Measurements from ENCODE around the gene C5. TPM values are rescaled to one million over a fixed set of nuclear protein-coding genes. Genes with fewer than 3 reads are reported as not detected.
"Not testable (repeated sequence)": the region's sequence is repeated elsewhere in the genome, so short reads cannot be mapped to it uniquely, and the experiment has no call there.

The C5 gene
- total RNA-seq, 2 donors from 2014 or later = 1.7 to 1.8 TPM

DNA sequence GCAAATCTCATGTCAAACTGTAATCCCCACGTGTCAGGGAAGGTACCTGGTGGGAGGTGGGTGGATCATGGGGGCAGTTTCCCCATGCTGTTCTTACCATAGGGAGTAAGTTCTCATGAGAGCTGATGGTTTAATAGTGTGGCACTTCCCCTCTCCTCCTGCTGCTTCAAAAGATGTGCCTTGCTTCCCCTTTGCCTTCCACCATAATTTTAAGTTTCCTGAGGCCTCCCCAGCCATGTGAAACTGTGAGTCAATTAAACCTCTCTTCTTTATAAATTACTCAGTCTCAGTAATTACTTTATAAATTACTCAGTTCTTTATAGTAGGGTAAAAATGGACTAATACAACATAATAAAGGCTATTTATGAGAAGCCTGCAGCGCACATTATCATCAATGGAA lies 17.6 kb upstream of the C5 start:
- Mint-ChIP-seq H3K9me3 (peaks cover 6% of the 10 kb centered on the region), H3K27me3 (no peaks in the 10 kb centered on the region), H3K4me3 (peak overlapping the region; percentile 4), H3K4me1 (peaks cover 17% of the 10 kb centered on the region), H3K27ac (peak overlapping the region; percentile 66), H3K36me3 (ENCODE audit: low read depth) (no peaks in the 10 kb centered on the region)
- ATAC-seq (replicated peaks) = peak; percentile 56

DNA sequence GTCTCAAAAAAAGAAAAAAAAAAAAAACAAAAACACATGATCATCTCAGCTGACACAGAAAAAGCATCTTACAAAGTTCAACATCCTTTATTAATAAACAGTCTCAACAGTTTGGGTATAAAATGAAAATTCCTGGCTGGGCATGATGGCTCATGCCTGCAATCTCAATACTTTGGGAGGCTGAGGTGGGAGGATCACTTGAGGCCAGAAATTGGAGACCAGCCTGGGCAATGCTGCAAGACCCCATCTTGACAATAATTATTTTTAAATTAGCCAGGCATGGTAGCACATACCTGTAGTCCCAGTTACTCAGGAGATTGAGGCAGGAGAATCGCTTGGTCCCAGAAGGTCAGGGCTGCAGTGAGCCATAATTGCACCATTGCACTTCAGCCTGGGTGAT lies 16.8 kb upstream of the C5 start:
- Mint-ChIP-seq H3K4me1 (peaks cover 17% of the 10 kb centered on the region), H3K27me3 (no peaks in the 10 kb centered on the region), H3K27ac (no peak overlapping the region), H3K36me3 (ENCODE audit: low read depth) (no peaks in the 10 kb centered on the region), H3K4me3 (no peak overlapping the region), H3K9me3 (peaks cover 6% of the 10 kb centered on the region)
- no peak for ATAC-seq (replicated peaks)

DNA sequence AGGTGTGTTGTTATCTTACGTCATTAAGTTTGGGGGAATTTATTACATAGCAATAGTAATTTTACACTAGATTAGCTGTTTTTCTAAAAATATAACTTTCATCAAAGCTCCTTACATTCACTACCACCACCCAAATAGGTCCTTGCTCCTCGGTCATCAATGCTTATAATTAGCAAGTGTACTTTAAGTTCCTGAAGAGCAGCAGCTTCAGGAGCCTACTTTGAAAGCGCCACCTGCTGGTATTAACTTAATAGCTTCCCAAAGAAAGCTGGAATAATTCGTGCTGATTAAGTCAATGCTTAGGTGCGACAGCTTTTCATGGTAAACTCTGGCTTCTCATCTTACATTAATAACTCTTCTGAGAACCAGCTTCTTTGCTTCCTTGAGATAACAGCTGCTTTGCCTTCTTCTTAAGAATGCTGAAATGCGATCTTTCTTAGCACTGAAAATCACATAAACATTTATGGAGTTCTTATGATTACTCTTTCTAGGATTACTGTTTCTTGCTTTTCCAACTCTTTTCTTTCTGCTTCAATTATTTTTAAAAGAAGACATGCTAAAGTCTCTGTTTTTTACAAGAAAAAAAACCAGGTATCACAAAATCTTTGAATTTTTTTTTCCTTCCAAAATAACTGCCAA lies 10.0 kb upstream of the C5 start:
- Mint-ChIP-seq H3K4me3 (no peak overlapping the region), H3K9me3 (no peaks in the 10 kb centered on the region), H3K4me1 (peaks cover 4% of the 10 kb centered on the region), H3K27me3 (no peaks in the 10 kb centered on the region), H3K36me3 (ENCODE audit: low read depth) (no peaks in the 10 kb centered on the region), H3K27ac (no peak overlapping the region)
- peak; percentile 53 for ATAC-seq (replicated peaks)

DNA sequence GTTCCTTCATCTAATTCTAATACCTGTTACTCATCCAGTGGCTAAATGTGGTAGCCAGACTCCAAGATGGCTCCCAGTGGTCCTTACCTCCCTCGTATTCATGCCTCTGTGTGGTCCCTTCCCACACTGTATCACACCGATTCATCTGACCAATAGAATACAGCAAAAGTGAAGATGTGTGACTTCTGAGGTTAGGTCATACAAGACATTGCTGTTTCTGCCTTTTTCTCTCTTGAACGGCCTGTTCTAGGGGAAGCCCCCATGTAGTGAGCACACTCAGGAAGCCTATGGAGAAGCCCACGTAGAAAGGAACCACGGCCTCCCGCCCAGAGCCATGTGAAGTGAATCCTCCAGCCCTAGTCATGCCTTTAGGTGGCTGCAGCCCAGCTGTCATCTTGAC lies 9.4 kb upstream of the C5 start:
- Mint-ChIP-seq H3K4me3 (no peak overlapping the region), H3K9me3 (no peaks in the 10 kb centered on the region), H3K36me3 (ENCODE audit: low read depth) (no peaks in the 10 kb centered on the region), H3K4me1 (peaks cover 4% of the 10 kb centered on the region), H3K27me3 (no peaks in the 10 kb centered on the region), H3K27ac (no peak overlapping the region)
- peak; percentile 56 for ATAC-seq (replicated peaks)

DNA sequence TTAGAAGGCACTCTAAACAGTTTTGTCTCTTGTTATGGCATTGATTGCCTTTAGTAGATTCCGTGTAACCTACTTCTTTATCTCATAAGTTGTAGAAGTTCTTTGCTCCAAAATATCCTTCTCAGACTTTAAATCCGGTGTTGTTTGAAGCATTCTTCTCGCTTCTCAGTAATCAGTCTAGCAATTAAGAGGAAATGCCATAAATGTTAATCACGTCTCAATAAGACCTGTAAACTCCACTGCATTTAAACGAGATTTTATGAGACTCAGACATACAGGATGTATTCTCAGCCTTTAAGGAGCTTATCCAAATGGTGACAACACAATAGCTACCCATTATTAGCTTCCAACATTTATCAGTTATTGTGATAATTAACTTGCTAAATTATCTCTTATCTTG lies 7.7 kb upstream of the C5 start:
- Mint-ChIP-seq H3K36me3 (ENCODE audit: low read depth) (no peaks in the 10 kb centered on the region), H3K4me3 (no peak overlapping the region)
- no peak for ATAC-seq (replicated peaks)

DNA sequence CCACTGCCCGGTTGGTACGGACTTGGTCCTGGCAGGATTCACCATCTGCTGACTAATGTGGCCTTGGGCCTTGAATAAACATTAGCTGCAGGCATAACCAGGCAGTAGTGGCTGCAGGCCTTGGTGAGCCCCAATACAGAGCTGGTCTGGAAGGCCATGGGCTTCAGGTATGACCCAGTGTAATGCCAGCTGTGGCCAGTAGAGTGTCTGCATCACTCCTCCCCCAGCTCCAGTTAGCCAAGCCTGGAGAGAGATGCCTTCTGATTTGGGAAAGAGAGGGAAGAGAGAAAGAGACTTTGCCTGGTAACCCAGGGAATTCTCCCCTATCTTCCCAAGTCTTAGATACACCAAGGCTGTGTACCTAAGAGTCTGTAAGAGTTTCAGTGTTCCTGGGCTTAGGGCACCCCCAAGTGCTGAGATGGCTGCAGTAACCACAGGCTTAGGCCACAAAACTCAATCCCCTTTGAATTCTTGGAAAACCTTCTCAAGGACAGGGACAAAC lies 5.6 kb upstream of the C5 start:
- Mint-ChIP-seq H3K4me1 (no peaks in the 10 kb centered on the region), H3K36me3 (ENCODE audit: low read depth) (no peaks in the 10 kb centered on the region), H3K27ac (no peak overlapping the region), H3K27me3 (no peaks in the 10 kb centered on the region), H3K4me3 (no peak overlapping the region), H3K9me3 (no peaks in the 10 kb centered on the region)
- ATAC-seq (replicated peaks) = no peak

More for the DNA sequence above, 7.7 kb upstream of the C5 start:
- Mint-ChIP-seq H3K27ac (no peak overlapping the region), H3K27me3 (no peaks in the 10 kb centered on the region), H3K9me3 (no peaks in the 10 kb centered on the region), H3K4me1 (peaks cover 1% of the 10 kb centered on the region)

DNA sequence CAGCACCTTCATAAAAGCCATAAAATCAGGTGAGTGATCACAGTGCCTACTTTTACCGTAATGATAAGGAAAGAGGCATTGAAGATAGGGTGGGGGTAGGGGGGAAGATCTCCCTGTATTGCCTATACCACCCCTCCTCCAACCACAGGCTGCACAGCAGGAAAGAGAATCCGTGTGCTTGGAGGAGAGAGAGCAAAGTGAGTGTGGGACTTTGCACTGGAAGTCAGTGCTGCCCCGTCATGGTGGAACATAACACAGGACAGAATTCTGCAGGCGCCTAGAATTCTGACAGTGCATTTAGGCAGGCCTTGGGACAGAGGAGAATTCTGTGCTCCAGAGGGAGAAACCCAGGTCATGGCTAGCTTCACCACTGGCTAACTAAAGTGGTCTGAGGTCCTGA lies 3.5 kb upstream of the C5 start:
- ATAC-seq (replicated peaks) = no peak
- Mint-ChIP-seq H3K4me3 (no peak overlapping the region), H3K9me3 (no peaks in the 10 kb centered on the region), H3K27me3 (no peaks in the 10 kb centered on the region), H3K27ac (no peak overlapping the region), H3K4me1 (no peaks in the 10 kb centered on the region), H3K36me3 (ENCODE audit: low read depth) (no peaks in the 10 kb centered on the region)

DNA sequence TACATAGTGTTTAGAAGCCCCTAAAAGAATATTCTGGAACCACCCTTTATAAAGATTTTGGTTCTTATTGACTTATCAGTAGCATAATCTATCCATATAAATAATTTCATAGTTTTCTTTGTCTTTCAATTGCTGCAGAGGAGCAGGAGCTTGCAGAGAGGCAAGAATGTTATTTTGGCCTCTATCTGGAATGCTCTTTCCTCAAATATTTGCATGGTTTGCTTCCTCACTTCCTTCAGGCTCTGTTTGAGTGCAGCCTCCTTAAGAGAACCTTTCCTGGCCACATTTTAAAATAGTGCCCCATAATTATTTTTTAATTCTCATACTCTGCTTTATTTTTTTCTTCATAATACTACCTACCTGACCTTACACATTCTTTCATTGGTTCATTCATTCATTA lies 1.5 kb downstream of the C5 start:
- Mint-ChIP-seq H3K4me1 (no peaks in the 10 kb centered on the region), H3K4me3 (no peak overlapping the region)

DNA sequence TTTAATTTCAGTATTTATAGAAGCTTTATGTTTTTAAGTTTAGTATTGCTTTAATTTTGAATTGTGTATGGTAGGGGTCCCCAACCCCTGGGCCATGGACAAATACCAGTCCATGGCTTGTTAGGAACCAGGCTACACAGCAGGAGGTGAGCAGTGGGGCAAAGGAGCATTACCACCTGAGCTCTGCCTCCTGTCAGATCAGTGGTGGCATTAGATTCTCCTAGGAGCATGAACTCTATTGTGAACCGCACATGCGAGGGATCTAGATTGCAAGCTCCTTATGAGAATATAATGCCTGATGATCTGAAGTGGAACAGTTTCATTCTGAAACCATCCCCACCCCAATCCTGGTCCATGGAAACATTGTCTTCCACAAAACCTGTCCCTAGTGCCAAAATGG lies 1.9 kb downstream of the C5 start:
- H3K9me3 Mint-ChIP-seq = no peaks in the 10 kb centered on the region
- H3K36me3 Mint-ChIP-seq (ENCODE audit: low read depth) = no peaks in the 10 kb centered on the region
- no peak overlapping the region for H3K4me3 Mint-ChIP-seq
- H3K27ac Mint-ChIP-seq = no peak overlapping the region
- ATAC-seq (replicated peaks) = no peak
- no peaks in the 10 kb centered on the region for H3K4me1 Mint-ChIP-seq
- no peaks in the 10 kb centered on the region for H3K27me3 Mint-ChIP-seq

More for the DNA sequence above, 1.5 kb downstream of the C5 start:
- no peaks in the 10 kb centered on the region for H3K9me3 Mint-ChIP-seq
- H3K36me3 Mint-ChIP-seq (ENCODE audit: low read depth) = no peaks in the 10 kb centered on the region
- H3K27me3 Mint-ChIP-seq = no peaks in the 10 kb centered on the region
- ATAC-seq (replicated peaks) = no peak
- H3K27ac Mint-ChIP-seq = no peak overlapping the region

DNA sequence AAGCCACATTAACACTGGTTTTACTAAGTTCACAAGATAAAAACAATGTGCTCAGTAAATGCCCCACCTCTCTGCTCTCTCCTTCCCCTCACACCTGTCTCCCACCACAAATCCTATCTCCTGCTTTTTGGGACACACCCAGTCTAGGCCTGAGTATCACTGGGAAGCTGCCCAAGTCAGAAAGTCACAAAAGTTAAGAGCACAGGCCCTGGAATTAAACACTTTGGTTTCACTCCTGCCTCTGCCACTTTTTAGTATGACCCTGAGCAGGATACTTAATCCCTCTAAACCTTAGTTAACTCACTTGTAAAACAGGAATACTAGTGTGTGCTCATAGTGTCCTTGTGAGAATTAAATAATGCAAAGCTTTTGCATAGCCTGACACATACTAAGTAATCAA lies 11.3 kb downstream of the C5 start:
- H3K27ac Mint-ChIP-seq = no peak overlapping the region

DNA sequence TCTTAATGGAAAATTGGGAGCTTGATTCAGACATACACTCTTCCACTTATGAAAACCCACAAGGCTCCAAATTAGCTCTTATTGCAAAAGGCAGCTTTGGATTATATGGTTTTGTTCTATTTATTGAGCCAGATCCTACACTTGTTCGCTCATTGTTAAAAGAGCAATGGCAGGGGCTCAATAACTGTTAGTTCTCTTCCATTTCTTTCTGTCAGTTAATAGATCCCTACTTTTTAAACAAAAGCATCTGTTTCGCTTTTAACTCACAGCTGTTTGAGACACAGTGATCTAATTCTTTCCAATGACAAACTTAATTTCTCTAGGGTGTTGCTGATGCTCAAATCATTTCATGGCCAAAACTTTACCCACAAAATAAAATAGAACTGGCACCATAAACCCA lies 11.7 kb downstream of the C5 start:
- Mint-ChIP-seq H3K4me3 (no peak overlapping the region), H3K9me3 (no peaks in the 10 kb centered on the region), H3K27ac (no peak overlapping the region), H3K27me3 (no peaks in the 10 kb centered on the region), H3K4me1 (no peaks in the 10 kb centered on the region), H3K36me3 (ENCODE audit: low read depth) (no peaks in the 10 kb centered on the region)
- no peak for ATAC-seq (replicated peaks)

More for the DNA sequence above, 11.3 kb downstream of the C5 start:
- Mint-ChIP-seq H3K36me3 (ENCODE audit: low read depth) (no peaks in the 10 kb centered on the region), H3K27me3 (no peaks in the 10 kb centered on the region), H3K9me3 (no peaks in the 10 kb centered on the region), H3K4me1 (no peaks in the 10 kb centered on the region), H3K4me3 (no peak overlapping the region)
- ATAC-seq (replicated peaks) = no peak

DNA sequence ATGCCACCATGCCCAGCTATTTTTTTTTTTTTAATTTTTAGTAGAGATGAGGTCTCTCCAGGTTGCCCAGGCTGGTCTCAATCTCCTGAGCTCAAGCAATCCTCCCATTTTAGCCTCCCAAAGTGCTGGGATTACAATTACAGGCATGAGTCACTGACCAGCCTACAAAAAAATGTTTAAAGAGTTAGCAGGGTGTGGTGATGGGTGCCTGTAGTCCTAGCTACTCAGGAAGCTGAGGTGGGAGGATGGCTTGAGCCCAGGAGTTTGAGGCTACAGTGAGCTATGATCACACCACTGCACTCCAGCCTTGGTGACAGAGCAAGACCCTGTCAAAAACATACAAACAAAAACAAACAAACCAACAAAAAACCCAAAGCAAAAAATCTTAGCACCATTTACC lies 14.4 kb downstream of the C5 start:
- ATAC-seq (replicated peaks); H3K9me3 Mint-ChIP-seq; H3K4me3 Mint-ChIP-seq; H3K27me3 Mint-ChIP-seq; H3K27ac Mint-ChIP-seq; H3K36me3 Mint-ChIP-seq (ENCODE audit: low read depth); H3K4me1 Mint-ChIP-seq: not testable (repeated sequence)

DNA sequence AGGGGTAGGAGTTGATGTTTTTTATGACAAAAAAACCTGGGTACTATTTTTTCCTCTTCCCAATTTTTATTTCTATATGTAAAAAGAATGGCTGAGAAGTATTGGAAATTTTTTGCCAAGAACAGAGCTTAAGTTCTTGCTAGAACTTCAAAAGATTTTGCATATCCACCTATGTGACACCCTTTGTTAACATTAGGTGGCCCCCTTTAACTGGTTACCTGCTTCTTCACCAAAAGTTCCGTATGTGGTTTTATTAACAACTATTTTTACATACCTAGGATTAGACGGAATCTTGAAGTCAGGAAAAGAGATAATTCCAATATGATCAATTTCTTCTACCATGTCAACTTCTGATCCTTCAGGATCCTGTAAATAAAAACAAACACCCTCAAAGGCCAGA lies 15.5 kb downstream of the C5 start:
- no peak for ATAC-seq (replicated peaks)
- Mint-ChIP-seq H3K4me1 (no peaks in the 10 kb centered on the region), H3K36me3 (ENCODE audit: low read depth) (no peaks in the 10 kb centered on the region), H3K27ac (no peak overlapping the region), H3K4me3 (no peak overlapping the region), H3K9me3 (no peaks in the 10 kb centered on the region), H3K27me3 (no peaks in the 10 kb centered on the region)

DNA sequence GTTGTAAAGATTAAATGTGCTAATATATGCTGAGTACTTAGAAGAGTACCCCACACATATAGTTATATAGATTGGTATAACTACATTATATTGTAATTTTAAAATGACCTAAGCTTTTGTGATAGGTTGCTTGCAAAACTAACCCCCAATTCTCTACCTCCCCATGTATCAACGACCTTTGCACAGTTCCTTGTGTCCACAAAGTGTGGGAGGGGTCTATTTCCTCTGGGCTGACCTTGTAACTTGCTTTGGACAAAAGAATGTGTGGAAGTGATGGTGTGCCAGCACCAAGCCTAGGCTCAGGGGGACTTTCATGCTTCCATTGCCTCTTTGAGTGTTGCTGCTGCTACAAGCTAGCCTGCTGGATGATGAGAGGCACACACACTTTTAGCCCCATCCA lies 20.6 kb downstream of the C5 start:
- Mint-ChIP-seq H3K36me3 (ENCODE audit: low read depth) (no peaks in the 10 kb centered on the region), H3K27ac (no peak overlapping the region), H3K27me3 (no peaks in the 10 kb centered on the region), H3K9me3 (no peaks in the 10 kb centered on the region), H3K4me3 (no peak overlapping the region), H3K4me1 (no peaks in the 10 kb centered on the region)
- no peak for ATAC-seq (replicated peaks)

DNA sequence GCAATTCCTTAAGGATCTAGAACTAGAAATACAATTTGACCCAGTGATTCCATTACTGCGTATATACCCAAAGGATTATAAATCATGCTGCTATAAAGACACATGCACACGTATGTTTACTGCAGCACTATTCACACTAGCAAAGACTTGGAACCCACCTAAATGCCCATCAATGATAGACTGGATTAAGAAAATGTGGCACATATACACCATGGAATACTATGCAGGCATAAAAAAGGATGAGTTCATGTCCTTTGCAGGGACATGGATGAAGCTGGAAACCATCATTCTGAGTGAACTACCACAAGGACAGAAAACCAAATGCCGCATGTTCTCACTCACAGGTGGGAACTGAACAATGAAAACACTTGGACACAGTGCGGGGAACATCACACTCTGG lies 21.8 kb downstream of the C5 start:
- not testable (repeated sequence) for H3K27ac Mint-ChIP-seq; H3K4me1 Mint-ChIP-seq; H3K9me3 Mint-ChIP-seq; ATAC-seq (replicated peaks); H3K27me3 Mint-ChIP-seq; H3K4me3 Mint-ChIP-seq; H3K36me3 Mint-ChIP-seq (ENCODE audit: low read depth)

DNA sequence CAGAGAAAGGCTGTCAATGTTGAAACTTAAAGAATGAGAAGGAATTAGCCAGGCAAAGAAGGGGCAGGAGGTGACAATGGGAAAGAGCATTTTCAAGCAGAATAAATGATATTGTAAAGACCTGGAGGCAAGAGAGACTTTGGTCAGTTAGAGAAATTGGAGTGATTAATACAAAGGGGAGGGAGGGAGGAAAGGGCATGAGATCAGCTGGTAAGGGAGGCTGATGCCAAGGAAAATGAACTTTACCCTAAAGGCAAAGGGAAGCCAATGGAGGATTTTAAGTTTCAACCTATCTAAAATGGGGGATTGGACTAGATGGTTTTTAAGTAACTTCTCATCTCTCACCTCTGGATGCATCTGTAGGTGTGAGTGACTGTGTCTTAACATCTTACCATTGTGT lies 23.3 kb downstream of the C5 start:
- no peaks in the 10 kb centered on the region for H3K27me3 Mint-ChIP-seq
- no peak overlapping the region for H3K27ac Mint-ChIP-seq
- H3K4me1 Mint-ChIP-seq = peaks cover 4% of the 10 kb centered on the region
- ATAC-seq (replicated peaks) = no peak
- no peak overlapping the region for H3K4me3 Mint-ChIP-seq
- H3K9me3 Mint-ChIP-seq = no peaks in the 10 kb centered on the region
- no peaks in the 10 kb centered on the region for H3K36me3 Mint-ChIP-seq (ENCODE audit: low read depth)

Measured in activated T-helper 17 cell treated with anti-CD3 and anti-CD28 coated beads, Interleukin-2, amount 50 U/mL, for 72 hours (primary cell).